Glutamatergic neuron (in vitro differentiated cells): ENCODE measurements around the gene FUZ. TPM values are rescaled to one million over a fixed set of nuclear protein-coding genes. Genes with fewer than 3 reads are reported as not detected.

Experiments used
- DNase-seq: peaks from one replicate; pipeline ENCODE4 v3.0.0; 2022
- H3K27ac Mint-ChIP-seq: one replicate; pipeline ENCODE4 v1.8.0; 2020; ENCODE audit warnings: mild to moderate bottlenecking, mixed read lengths, inconsistent platforms; ENCODE audit not compliant: unreplicated experiment
- H3K27me3 Mint-ChIP-seq: one replicate; pipeline ENCODE4 v1.8.0; 2020; ENCODE audit warnings: mild to moderate bottlenecking, moderate library complexity, mixed read lengths, inconsistent platforms; ENCODE audit not compliant: unreplicated experiment
- H3K36me3 Mint-ChIP-seq: one replicate; pipeline ENCODE4 v1.8.0; 2020; ENCODE audit warnings: mild to moderate bottlenecking, mixed read lengths, inconsistent platforms; ENCODE audit not compliant: unreplicated experiment
- H3K4me1 Mint-ChIP-seq: one replicate; pipeline ENCODE4 v1.8.0; 2020; ENCODE audit warnings: mild to moderate bottlenecking, low read depth, mixed read lengths, inconsistent platforms; ENCODE audit not compliant: unreplicated experiment
- H3K4me3 Mint-ChIP-seq: one replicate; pipeline ENCODE4 v1.8.0; 2020; ENCODE audit warnings: mild to moderate bottlenecking, mixed read lengths, inconsistent platforms; ENCODE audit not compliant: unreplicated experiment
- H3K9me3 Mint-ChIP-seq: one replicate; pipeline ENCODE4 v1.8.0; 2020; ENCODE audit warnings: mild to moderate bottlenecking, moderate library complexity, mixed read lengths, inconsistent platforms; ENCODE audit not compliant: unreplicated experiment
- total RNA-seq: library from RNA; stranded (reverse); fragmentation: NEBNext Ultra II Directional; extraction: Animal tissue kit (Norgen Biotek cat#: 25700); gene quantifications from one replicate; pipeline ENCODE4 v1.2.1, GENCODE V29; 2021; ENCODE audit not compliant: unreplicated experiment
- TF ChIP-seq, protein P1 (sequence below): fragments of 200-600 bp; sonication (generic); IDR thresholded peaks from one replicate; pipeline ENCODE4 v1.5.0; 2021; ENCODE audit not compliant: partially characterized antibody, unreplicated experiment

The FUZ gene
- total RNA-seq, 1 donor from 2014 or later: 13.6 TPM

DNA sequence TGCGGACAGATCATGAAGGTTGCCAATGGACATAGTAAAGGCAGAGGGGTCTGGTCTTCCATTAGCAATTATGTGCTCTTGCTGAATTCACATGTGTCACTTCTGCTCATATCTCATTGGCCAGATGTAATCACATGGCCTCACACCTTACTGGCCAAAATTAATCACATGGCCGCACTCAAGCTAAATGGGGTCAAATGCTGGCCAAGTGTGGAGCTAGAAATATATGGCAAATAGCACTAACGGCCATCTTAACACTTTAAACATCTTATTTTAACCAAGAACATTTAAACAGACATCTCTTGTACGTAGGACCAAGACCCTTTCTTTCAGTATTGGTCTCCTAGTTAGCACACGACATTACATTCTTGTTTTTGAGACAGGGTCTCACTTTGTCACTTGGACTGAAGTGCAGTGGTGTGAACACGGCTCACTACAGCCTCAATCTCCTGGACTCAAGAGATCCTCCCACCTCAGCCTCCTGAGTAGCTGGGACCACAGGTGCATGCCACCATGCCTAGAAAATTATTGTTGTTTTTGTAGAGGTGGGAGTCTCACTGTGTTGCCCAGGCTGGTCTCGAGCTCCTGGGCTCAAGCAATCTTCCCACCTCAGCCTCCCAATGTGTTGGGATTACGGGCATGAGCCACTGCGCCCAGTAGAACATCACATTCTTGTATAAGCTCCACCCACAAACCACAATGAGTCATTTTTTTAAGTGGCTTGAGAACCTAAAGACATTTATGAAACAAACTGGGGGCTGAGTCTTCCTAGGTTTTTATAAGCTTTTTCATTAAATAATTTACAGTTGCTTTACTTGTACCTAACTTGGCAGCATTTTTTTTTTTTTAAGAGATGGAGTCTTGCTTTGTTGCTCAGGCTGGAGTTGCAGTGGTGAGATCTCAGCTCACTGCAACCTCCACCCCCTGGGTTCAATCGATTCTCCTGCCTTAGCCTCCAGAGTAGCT lies 34.9 kb upstream of the FUZ start:
- Mint-ChIP-seq H3K27ac (no peak overlapping the region), H3K36me3 (peaks cover 5% of the 10 kb centered on the region), H3K9me3 (peaks cover 14% of the 10 kb centered on the region), H3K4me1 (peaks cover 15% of the 10 kb centered on the region), H3K27me3 (peaks cover 10% of the 10 kb centered on the region), H3K4me3 (no peak overlapping the region)
- TF ChIP-seq, protein P1, sequence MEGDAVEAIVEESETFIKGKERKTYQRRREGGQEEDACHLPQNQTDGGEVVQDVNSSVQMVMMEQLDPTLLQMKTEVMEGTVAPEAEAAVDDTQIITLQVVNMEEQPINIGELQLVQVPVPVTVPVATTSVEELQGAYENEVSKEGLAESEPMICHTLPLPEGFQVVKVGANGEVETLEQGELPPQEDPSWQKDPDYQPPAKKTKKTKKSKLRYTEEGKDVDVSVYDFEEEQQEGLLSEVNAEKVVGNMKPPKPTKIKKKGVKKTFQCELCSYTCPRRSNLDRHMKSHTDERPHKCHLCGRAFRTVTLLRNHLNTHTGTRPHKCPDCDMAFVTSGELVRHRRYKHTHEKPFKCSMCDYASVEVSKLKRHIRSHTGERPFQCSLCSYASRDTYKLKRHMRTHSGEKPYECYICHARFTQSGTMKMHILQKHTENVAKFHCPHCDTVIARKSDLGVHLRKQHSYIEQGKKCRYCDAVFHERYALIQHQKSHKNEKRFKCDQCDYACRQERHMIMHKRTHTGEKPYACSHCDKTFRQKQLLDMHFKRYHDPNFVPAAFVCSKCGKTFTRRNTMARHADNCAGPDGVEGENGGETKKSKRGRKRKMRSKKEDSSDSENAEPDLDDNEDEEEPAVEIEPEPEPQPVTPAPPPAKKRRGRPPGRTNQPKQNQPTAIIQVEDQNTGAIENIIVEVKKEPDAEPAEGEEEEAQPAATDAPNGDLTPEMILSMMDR: no peak
- no peak for DNase-seq

DNA sequence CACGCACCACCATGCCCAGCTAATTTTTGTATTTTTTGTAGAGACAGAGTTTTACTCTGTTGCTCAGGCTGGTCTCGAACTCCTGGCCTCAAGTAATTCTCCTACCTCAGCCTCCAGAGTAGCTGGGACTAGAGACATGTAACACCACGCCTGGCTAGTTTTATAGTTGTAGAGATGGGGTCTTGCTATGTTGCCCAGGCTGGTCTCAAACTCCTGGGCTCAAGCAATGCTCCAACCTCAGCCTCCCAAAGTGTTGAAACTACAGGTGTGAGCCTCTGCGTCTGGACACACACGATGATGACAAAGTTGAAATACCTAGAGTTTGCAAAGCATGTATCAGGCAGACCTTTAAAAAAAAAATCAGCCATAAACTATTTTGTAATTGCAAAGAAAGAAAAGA lies 33.3 kb upstream of the FUZ start:
- Mint-ChIP-seq H3K27ac (no peak overlapping the region), H3K4me1 (peaks cover 6% of the 10 kb centered on the region), H3K4me3 (no peak overlapping the region), H3K9me3 (peaks cover 6% of the 10 kb centered on the region), H3K27me3 (peaks cover 2% of the 10 kb centered on the region), H3K36me3 (peaks cover 5% of the 10 kb centered on the region)
- no peak for DNase-seq
- TF ChIP-seq, protein P1: no peak

DNA sequence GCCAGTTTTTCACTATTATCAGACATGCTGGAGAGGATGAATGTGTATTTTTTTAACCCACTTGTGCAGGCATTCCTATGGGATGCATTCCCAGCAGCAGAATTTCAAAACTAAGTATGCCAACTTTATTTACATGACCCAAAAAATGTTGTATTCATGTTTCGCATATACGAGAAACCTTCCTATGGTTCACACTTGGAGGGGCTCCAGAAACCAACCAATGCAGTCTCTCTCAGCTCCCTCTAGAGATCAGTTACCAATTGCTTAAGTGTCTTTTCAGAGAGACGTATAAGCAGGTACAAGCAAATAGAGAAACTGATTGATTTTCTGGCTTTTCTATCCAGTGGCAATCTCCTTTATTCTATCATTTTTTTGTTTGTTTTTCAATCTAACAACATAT lies 32.3 kb upstream of the FUZ start:
- Mint-ChIP-seq H3K36me3 (peaks cover 5% of the 10 kb centered on the region), H3K27ac (no peak overlapping the region), H3K27me3 (peaks cover 4% of the 10 kb centered on the region), H3K4me1 (peaks cover 6% of the 10 kb centered on the region), H3K9me3 (peaks cover 4% of the 10 kb centered on the region), H3K4me3 (no peak overlapping the region)
- no peak for DNase-seq
- TF ChIP-seq, protein P1: no peak

DNA sequence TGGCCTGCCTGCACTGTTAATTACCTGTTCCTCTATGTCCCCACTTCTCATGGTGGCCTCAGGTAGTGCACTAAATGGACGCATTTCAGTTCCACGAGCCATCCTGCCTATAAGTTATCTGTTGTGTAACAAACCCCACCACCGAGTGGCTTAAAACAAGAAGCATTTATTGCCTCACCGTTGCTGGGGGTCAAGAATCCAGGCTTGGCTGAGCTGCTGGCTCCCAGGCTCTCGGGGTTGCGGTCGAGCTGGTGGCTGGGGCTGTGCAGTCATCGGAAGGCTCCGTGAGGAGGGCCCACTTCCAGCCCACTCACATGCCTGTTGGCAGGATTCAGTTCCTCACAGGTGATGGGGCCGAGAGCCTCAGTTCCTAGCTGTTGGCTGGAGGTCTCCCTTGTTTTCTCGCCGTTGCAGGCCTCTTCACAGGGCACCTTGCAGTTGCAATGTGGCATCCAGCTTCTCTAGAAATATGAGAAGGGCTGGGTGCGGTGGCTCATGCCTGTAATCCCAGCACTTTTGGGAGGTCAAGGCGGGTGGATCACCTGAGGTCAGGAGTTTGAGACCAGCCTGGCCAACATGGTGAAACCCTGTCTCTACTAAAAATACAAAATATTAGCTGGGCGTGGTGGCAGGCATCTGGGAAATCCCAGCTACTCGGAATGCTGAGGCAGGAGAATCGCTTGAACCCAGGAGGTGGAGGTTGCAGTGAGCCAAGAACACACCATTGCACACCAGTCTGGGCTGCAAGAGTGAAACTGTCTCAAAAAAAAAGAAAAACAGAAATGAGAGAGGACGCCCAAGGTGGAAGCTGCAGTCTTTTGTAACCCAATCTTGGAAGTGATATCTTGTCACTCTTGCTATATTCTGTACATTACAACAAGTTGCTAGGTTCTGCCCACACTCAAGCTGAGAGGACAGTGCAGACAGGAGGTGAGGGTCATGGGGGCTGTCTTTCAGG lies 31.3 kb upstream of the FUZ start:
- no peak for DNase-seq
- Mint-ChIP-seq H3K4me1 (no peaks in the 10 kb centered on the region), H3K9me3 (no peaks in the 10 kb centered on the region), H3K27ac (no peak overlapping the region), H3K36me3 (no peaks in the 10 kb centered on the region), H3K4me3 (no peak overlapping the region), H3K27me3 (peaks cover 2% of the 10 kb centered on the region)
- TF ChIP-seq, protein P1: no peak
